CD4-positive, CD25-positive, alpha-beta regulatory T cell (primary cell): ENCODE results near the gene TTC16. TPM values are rescaled to one million over a fixed set of nuclear protein-coding genes. Genes with fewer than 3 reads are reported as not detected.

Experiments used
- ATAC-seq, 2 donors: fragments of 150-1000 bp; cut with Tn5 transposase; one replicate each; pipeline ENCODE4 v1.10.0; 2021; ENCODE audit warnings: low read depth in 2 of 2, moderate number of reproducible peaks in 2 of 2, moderate library complexity in 1 of 2
- DNase-seq, 3 donors: peaks; one replicate each; pipeline versions ENCODE4 v3.0.0 to v3.0.0-alpha.2; 2012 to 2022; ENCODE audit warnings: mixed read lengths in 1 of 3
- H3K27ac ChIP-seq: one replicate; pipeline ENCODE4 v1.7.0; 2013; ENCODE audit warnings: mild to moderate bottlenecking, low read length; ENCODE audit not compliant: insufficient read depth, poor library complexity, severe bottlenecking
- H3K27me3 ChIP-seq: one replicate; pipeline ENCODE4 v1.7.0; 2013; ENCODE audit warnings: low read length; ENCODE audit not compliant: control insufficient read depth, insufficient read depth
- H3K36me3 ChIP-seq: one replicate; pipeline ENCODE4 v1.7.0; 2013; ENCODE audit warnings: mild to moderate bottlenecking, low read length, moderate library complexity; ENCODE audit not compliant: control insufficient read depth, insufficient read depth
- H3K4me1 ChIP-seq: 2 replicates; pipeline ENCODE4 v1.7.0; 2013; ENCODE audit warnings: mild to moderate bottlenecking, low read length; ENCODE audit not compliant: insufficient read depth, control insufficient read depth, poor library complexity, severe bottlenecking
- H3K4me3 ChIP-seq: one replicate; pipeline ENCODE4 v1.7.0; 2013; ENCODE audit warnings: low read depth, mild to moderate bottlenecking, low read length, moderate library complexity
- H3K9me3 ChIP-seq, 2 experiments: 1 replicate in 1 of 2; 2 replicates in 1 of 2; pipeline ENCODE4 v1.7.0; 2013; ENCODE audit warnings: low read length in 2 of 2, mild to moderate bottlenecking in 1 of 2, moderate library complexity in 1 of 2; ENCODE audit not compliant: control insufficient read depth in 2 of 2
- H3K27ac Mint-ChIP-seq, 3 donors: one replicate each; pipeline ENCODE4 v1.8.0; 2020 to 2022; ENCODE audit warnings: mild to moderate bottlenecking in 3 of 3, mixed read lengths in 3 of 3, moderate library complexity in 2 of 3
- H3K27me3 Mint-ChIP-seq: one replicate; pipeline ENCODE4 v1.8.0; 2022; ENCODE audit warnings: mild to moderate bottlenecking, mixed read lengths
- H3K36me3 Mint-ChIP-seq: one replicate; pipeline ENCODE4 v1.8.0; 2020; ENCODE audit warnings: mixed read lengths
- H3K4me1 Mint-ChIP-seq, 4 donors: one replicate each; pipeline ENCODE4 v1.8.0; 2020 to 2022; ENCODE audit warnings: mixed read lengths in 4 of 4, mild to moderate bottlenecking in 1 of 4
- H3K4me3 Mint-ChIP-seq, 4 donors: one replicate each; pipeline ENCODE4 v1.8.0; 2020 to 2022; ENCODE audit warnings: mild to moderate bottlenecking in 4 of 4, mixed read lengths in 4 of 4, moderate library complexity in 3 of 4
- H3K9me3 Mint-ChIP-seq, 7 donors: one replicate each; pipeline ENCODE4 v1.8.0; 2020 to 2022; ENCODE audit warnings: mixed read lengths in 7 of 7, mild to moderate bottlenecking in 3 of 7, moderate library complexity in 2 of 7
- polyA plus RNA-seq, 4 donors: library from polyadenylated mRNA; unstranded; fragments of 300-500 nt; fragmentation: Illumina TruSeq; gene quantifications; one replicate each; pipeline ENCODE4 v1.2.3, GENCODE V29; 2021
- total RNA-seq: library from RNA; stranded (reverse); gene quantifications from one replicate; pipeline ENCODE4 v1.2.3, GENCODE V29; 2022

Gene TTC16
- total RNA-seq = 1.7 TPM
- polyA plus RNA-seq = under 1 TPM in 2 of 4 donors, not detected in 2; 0.28 to 0.38 TPM

GRCh38 chr9:127715470-127716337, at the start of gene TTC16, which contains the start of gene PTRH1:
TSS of gene TTC16 (plus strand) at chr9:127716079. CDS start at chr9:127716146, 67 bp downstream.
TSS of gene PTRH1 (minus strand) at chr9:127715663. CDS start at chr9:127715639, 24 bp downstream.
- no peaks in the 10 kb centered on the region for H3K36me3 Mint-ChIP-seq
- H3K27me3 Mint-ChIP-seq = peaks cover 7% of the 10 kb centered on the region
- peak within 1 kb of the TSS; percentile 86 to 99 (median 98) for H3K4me3 Mint-ChIP-seq
- no peaks in the 10 kb centered on the region for H3K27me3 ChIP-seq
- no peaks in the 10 kb centered on the region for H3K36me3 ChIP-seq
- peaks cover 28% of the 10 kb centered on the region for H3K4me1 ChIP-seq
- peak within 1 kb of the TSS; percentile 79 for H3K4me3 ChIP-seq
- H3K27ac Mint-ChIP-seq = peak within 1 kb of the TSS; percentile 71 to 99 (median 96)
- ATAC-seq = peak; percentile 94 to 95
- H3K9me3 Mint-ChIP-seq = peaks cover 0 to 1% (median 0%) of the 10 kb centered on the region in 7 donors
- H3K9me3 ChIP-seq = no peaks in the 10 kb centered on the region
- peak within 1 kb of the TSS; percentile 81 for H3K27ac ChIP-seq
- H3K4me1 Mint-ChIP-seq = peaks cover 0 to 49% (median 20%) of the 10 kb centered on the region in 4 donors
- peak; percentile 97 for DNase-seq

GRCh38 chr9:127667127-127667844, 48.6 kb upstream of the TTC16 start:
- H3K27me3 Mint-ChIP-seq = peaks cover 26% of the 10 kb centered on the region
- no peak for ATAC-seq

GRCh38 chr9:127667906-127668305, 48.0 kb upstream of the TTC16 start:
- Mint-ChIP-seq H3K4me1 (no peaks in the 10 kb centered on the region), H3K27ac (no peak overlapping the region), H3K36me3 (peaks cover 9% of the 10 kb centered on the region), H3K4me3 (no peak overlapping the region), H3K9me3 (no peaks in the 10 kb centered on the region), H3K27me3 (peaks cover 24% of the 10 kb centered on the region)
- Histone ChIP-seq H3K4me1 (no peaks in the 10 kb centered on the region), H3K27me3 (no peaks in the 10 kb centered on the region), H3K4me3 (no peak overlapping the region), H3K27ac (no peak overlapping the region), H3K9me3 (no peaks in the 10 kb centered on the region), H3K36me3 (no peaks in the 10 kb centered on the region)
- ATAC-seq (no peak), DNase-seq (no peak)

More at GRCh38 chr9:127667127-127667844, 48.6 kb upstream of the TTC16 start:
- no peak overlapping the region for H3K4me3 ChIP-seq
- Mint-ChIP-seq H3K4me3 (no peak overlapping the region), H3K4me1 (no peaks in the 10 kb centered on the region), H3K27ac (no peak overlapping the region), H3K9me3 (no peaks in the 10 kb centered on the region), H3K36me3 (peaks cover 9% of the 10 kb centered on the region)
- H3K27me3 ChIP-seq = no peaks in the 10 kb centered on the region
- no peak for DNase-seq
- H3K4me1 ChIP-seq = no peaks in the 10 kb centered on the region
- no peaks in the 10 kb centered on the region for H3K9me3 ChIP-seq
- no peak overlapping the region for H3K27ac ChIP-seq
- no peaks in the 10 kb centered on the region for H3K36me3 ChIP-seq

GRCh38 chr9:127673234-127673633, 42.6 kb upstream of the TTC16 start:
- H3K27ac ChIP-seq = no peak overlapping the region
- Mint-ChIP-seq H3K27me3 (peaks cover 15% of the 10 kb centered on the region), H3K4me3 (no peak overlapping the region), H3K27ac (no peak overlapping the region), H3K36me3 (no peaks in the 10 kb centered on the region), H3K4me1 (no peaks in the 10 kb centered on the region), H3K9me3 (no peaks in the 10 kb centered on the region)
- ATAC-seq (no peak), DNase-seq (no peak)
- H3K27me3 ChIP-seq = no peaks in the 10 kb centered on the region
- H3K4me3 ChIP-seq = no peak overlapping the region
- H3K4me1 ChIP-seq = no peaks in the 10 kb centered on the region
- no peaks in the 10 kb centered on the region for H3K36me3 ChIP-seq
- no peaks in the 10 kb centered on the region for H3K9me3 ChIP-seq

- Histone ChIP-seq H3K27ac (no peak overlapping the region), H3K4me3 (no peak overlapping the region), H3K27me3 (no peaks in the 10 kb centered on the region), H3K9me3 (no peaks in the 10 kb centered on the region), H3K4me1 (no peaks in the 10 kb centered on the region), H3K36me3 (no peaks in the 10 kb centered on the region)
- Mint-ChIP-seq H3K9me3 (peaks cover 0 to 2% (median 0%) of the 10 kb centered on the region in 7 donors), H3K36me3 (peaks cover 4% of the 10 kb centered on the region), H3K27ac (no peak overlapping the region), H3K4me1 (peaks cover 0 to 2% (median 0%) of the 10 kb centered on the region in 4 donors), H3K4me3 (no peak overlapping the region), H3K27me3 (peaks cover 22% of the 10 kb centered on the region)
- no peak for ATAC-seq
- no peak for DNase-seq
Observed at GRCh38 chr9:127676638-127677037, 39.2 kb upstream of the TTC16 start.

GRCh38 chr9:127679506-127679905, 36.4 kb upstream of the TTC16 start:
- no peak for ATAC-seq
- no peak for DNase-seq

GRCh38 chr9:127680226-127680625, 35.7 kb upstream of the TTC16 start:
- H3K27ac ChIP-seq = no peak overlapping the region
- H3K9me3 ChIP-seq = no peaks in the 10 kb centered on the region
- H3K4me1 Mint-ChIP-seq = peaks cover 0 to 2% (median 0%) of the 10 kb centered on the region in 4 donors
- no peak overlapping the region for H3K4me3 Mint-ChIP-seq
- no peak overlapping the region for H3K27ac Mint-ChIP-seq
- no peak for ATAC-seq
- H3K36me3 ChIP-seq = no peaks in the 10 kb centered on the region
- no peaks in the 10 kb centered on the region for H3K4me1 ChIP-seq
- no peak overlapping the region for H3K4me3 ChIP-seq
- no peaks in the 10 kb centered on the region for H3K27me3 ChIP-seq
- H3K27me3 Mint-ChIP-seq = peaks cover 12% of the 10 kb centered on the region
- peaks cover 0 to 2% (median 0%) of the 10 kb centered on the region in 7 donors for H3K9me3 Mint-ChIP-seq
- DNase-seq = no peak
- peaks cover 7% of the 10 kb centered on the region for H3K36me3 Mint-ChIP-seq

More at GRCh38 chr9:127679506-127679905, 36.4 kb upstream of the TTC16 start:
- H3K36me3 ChIP-seq = no peaks in the 10 kb centered on the region
- peaks cover 0 to 2% (median 0%) of the 10 kb centered on the region in 4 donors for H3K4me1 Mint-ChIP-seq
- no peaks in the 10 kb centered on the region for H3K9me3 ChIP-seq
- H3K4me3 Mint-ChIP-seq = no peak overlapping the region
- no peak overlapping the region for H3K27ac ChIP-seq
- no peaks in the 10 kb centered on the region for H3K27me3 ChIP-seq
- peaks cover 12% of the 10 kb centered on the region for H3K27me3 Mint-ChIP-seq
- peaks cover 0 to 2% (median 0%) of the 10 kb centered on the region in 7 donors for H3K9me3 Mint-ChIP-seq
- no peak overlapping the region for H3K27ac Mint-ChIP-seq
- no peak overlapping the region for H3K4me3 ChIP-seq
- H3K4me1 ChIP-seq = no peaks in the 10 kb centered on the region
- H3K36me3 Mint-ChIP-seq = peaks cover 7% of the 10 kb centered on the region
